SK-N-MC (cell line): ENCODE data around the gene KIDINS220.
A peak's percentile ranks its signal among the peaks of the same experiment; 100 is the strongest.

Experiments used
- DNase-seq: peaks from one replicate; pipeline ENCODE4 v3.0.0-alpha.2; 2011; ENCODE audit warnings: low read depth, low spot score
- H3K27ac ChIP-seq: fragments of 200-600 bp; sonication (generic); 2 replicates; pipeline ENCODE4 v1.5.1; 2016; ENCODE audit warnings: mixed run types
- H3K36me3 ChIP-seq: fragments of 200-600 bp; sonication (generic); 2 replicates; pipeline ENCODE4 v1.6.1; 2017; ENCODE audit warnings: antibody characterized with exemption, low read length, mixed read lengths; ENCODE audit not compliant: insufficient read depth
- H3K4me3 ChIP-seq: fragments of 200-600 bp; sonication (generic); 2 replicates; pipeline ENCODE4 v1.5.1; 2016
- H3K9ac ChIP-seq: fragments of 200-600 bp; sonication (generic); 2 replicates; pipeline ENCODE4 v1.8.0; 2017; ENCODE audit warnings: mixed run types, mixed read lengths; ENCODE audit not compliant: insufficient read length
- H3K9me3 ChIP-seq: fragments of 200-600 bp; sonication (generic); 2 replicates; pipeline ENCODE4 v1.6.1; 2017; ENCODE audit warnings: low read depth, mild to moderate bottlenecking, antibody characterized with exemption, low read length, moderate library complexity, mixed read lengths
- EZH2 ChIP-seq: fragments of 200-600 bp; sonication (generic); IDR thresholded peaks from one replicate; pipeline ENCODE4 v1.6.1; 2017; ENCODE audit warnings: antibody characterized with exemption
- FOXP2 ChIP-seq: optimal IDR thresholded peaks from 2 replicates; pipeline ENCODE3; 2011; ENCODE audit warnings: mild to moderate bottlenecking, moderate library complexity; ENCODE audit not compliant: insufficient read depth; ENCODE audit errors: extremely low read length, control extremely low read depth
- POLR2AphosphoS5 ChIP-seq: IDR thresholded peaks from 2 replicates; pipeline ENCODE4 v1.6.1; 2012; ENCODE audit warnings: mild to moderate bottlenecking, low read depth, low read length, borderline replicate concordance

KIDINS220 gene

GRCh38 chr2:8805278-8806210 is 31.9 kb downstream of the KIDINS220 start:
- no peak overlapping the region for H3K9ac ChIP-seq
- no peaks in the 10 kb centered on the region for H3K9me3 ChIP-seq
- peak overlapping the region; percentile 86 for H3K27ac ChIP-seq
- peak overlapping the region; percentile 13 for H3K4me3 ChIP-seq
- DNase-seq: no peak
- H3K36me3 ChIP-seq: peaks cover 59% of the 10 kb centered on the region
- TF ChIP-seq POLR2AphosphoS5 (no peak), EZH2 (no peak), FOXP2 (no peak)

GRCh38 chr2:8803658-8804379 is 33.6 kb downstream of the KIDINS220 start:
- Histone ChIP-seq H3K9me3 (no peaks in the 10 kb centered on the region), H3K4me3 (no peak overlapping the region), H3K27ac (peak overlapping the region; percentile 49; the same call in 1 of the 2 replicates), H3K36me3 (peaks cover 50% of the 10 kb centered on the region), H3K9ac (no peak overlapping the region)
- no peak for DNase-seq
- TF ChIP-seq EZH2 (no peak), POLR2AphosphoS5 (no peak), FOXP2 (no peak)

DNA sequence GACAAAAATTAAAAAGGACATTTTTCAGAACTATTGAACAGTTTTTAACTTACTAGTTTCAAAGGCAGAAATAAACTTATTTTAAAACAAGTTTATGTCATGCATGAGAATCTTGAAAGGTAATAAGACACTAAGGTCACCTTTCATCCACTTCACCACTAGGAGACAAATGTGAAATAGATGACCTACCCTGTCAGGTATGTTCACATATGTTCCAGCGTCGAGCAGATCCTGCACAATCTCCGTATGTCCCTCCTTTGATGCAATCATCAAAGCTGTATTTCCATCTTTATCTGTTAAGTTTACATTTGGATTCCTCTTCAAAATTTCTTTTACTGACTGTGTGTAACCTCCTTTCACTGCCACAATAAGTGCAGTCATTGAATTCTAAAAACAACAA is 34.7 kb downstream of the KIDINS220 start:
- peaks cover 50% of the 10 kb centered on the region for H3K36me3 ChIP-seq
- H3K4me3 ChIP-seq: no peak overlapping the region
- TF ChIP-seq FOXP2: no peak
- no peak for TF ChIP-seq EZH2
- TF ChIP-seq POLR2AphosphoS5: no peak
- H3K9ac ChIP-seq: no peak overlapping the region
- no peak for DNase-seq
- H3K27ac ChIP-seq: no peak overlapping the region
- no peaks in the 10 kb centered on the region for H3K9me3 ChIP-seq

- peaks cover 56% of the 10 kb centered on the region for H3K36me3 ChIP-seq
- TF ChIP-seq EZH2 (no peak), POLR2AphosphoS5 (no peak), FOXP2 (no peak)
Observed at GRCh38 chr2:8800821-8801220, 36.6 kb downstream of the KIDINS220 start.

GRCh38 chr2:8800218-8800617 is 37.2 kb downstream of the KIDINS220 start:
- no peak overlapping the region for H3K4me3 ChIP-seq
- TF ChIP-seq POLR2AphosphoS5: no peak
- TF ChIP-seq EZH2: no peak
- TF ChIP-seq FOXP2: no peak
- no peaks in the 10 kb centered on the region for H3K9me3 ChIP-seq
- DNase-seq: no peak
- H3K9ac ChIP-seq: no peak overlapping the region
- H3K36me3 ChIP-seq: peaks cover 56% of the 10 kb centered on the region
- H3K27ac ChIP-seq: no peak overlapping the region

More at GRCh38 chr2:8800821-8801220, 36.6 kb downstream of the KIDINS220 start:
- DNase-seq: no peak
- Histone ChIP-seq H3K9ac (no peak overlapping the region), H3K27ac (no peak overlapping the region), H3K4me3 (no peak overlapping the region), H3K9me3 (no peaks in the 10 kb centered on the region)

GRCh38 chr2:8799004-8799403 is 38.4 kb downstream of the KIDINS220 start:
- Histone ChIP-seq H3K36me3 (peaks cover 62% of the 10 kb centered on the region), H3K27ac (no peak overlapping the region), H3K9me3 (no peaks in the 10 kb centered on the region), H3K4me3 (no peak overlapping the region), H3K9ac (no peak overlapping the region)
- TF ChIP-seq POLR2AphosphoS5 (no peak), FOXP2 (no peak), EZH2 (no peak)
- DNase-seq: no peak

DNA sequence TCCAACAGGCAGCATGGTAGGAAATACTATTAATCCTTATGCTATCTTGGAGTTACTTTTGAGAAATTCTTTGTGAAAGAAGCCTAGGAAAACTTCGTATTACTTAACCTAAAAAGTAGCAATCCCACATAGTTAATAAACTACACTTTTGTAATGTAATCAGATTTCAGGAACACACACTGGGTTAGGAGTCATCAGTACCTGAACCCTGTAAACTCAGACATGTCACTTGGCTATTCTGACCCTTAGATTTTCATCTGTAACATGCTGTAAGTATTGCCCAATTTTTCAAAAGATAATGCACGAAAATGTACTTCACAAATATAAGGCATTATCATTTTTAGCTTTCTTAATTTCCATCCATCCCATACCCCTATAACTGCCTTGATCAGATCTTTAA is 39.0 kb downstream of the KIDINS220 start:
- TF ChIP-seq EZH2 (no peak), POLR2AphosphoS5 (no peak)
- H3K4me3 ChIP-seq: no peak overlapping the region
- H3K27ac ChIP-seq: no peak overlapping the region
- peaks cover 62% of the 10 kb centered on the region for H3K36me3 ChIP-seq
- H3K9ac ChIP-seq: no peak overlapping the region
- DNase-seq: no peak
- H3K9me3 ChIP-seq: no peaks in the 10 kb centered on the region

- Histone ChIP-seq H3K4me3 (no peak overlapping the region), H3K36me3 (peaks cover 59% of the 10 kb centered on the region), H3K9ac (no peak overlapping the region), H3K9me3 (no peaks in the 10 kb centered on the region), H3K27ac (no peak overlapping the region)
- no peak for TF ChIP-seq EZH2
- TF ChIP-seq POLR2AphosphoS5: no peak
- TF ChIP-seq FOXP2: no peak
- no peak for DNase-seq
Observed at GRCh38 chr2:8797682-8798081, 39.7 kb downstream of the KIDINS220 start.

- Histone ChIP-seq H3K36me3 (peaks cover 55% of the 10 kb centered on the region), H3K4me3 (no peak overlapping the region), H3K9me3 (no peaks in the 10 kb centered on the region), H3K27ac (no peak overlapping the region), H3K9ac (no peak overlapping the region)
- DNase-seq: no peak
- TF ChIP-seq FOXP2 (no peak), EZH2 (no peak), POLR2AphosphoS5 (no peak)
Observed at GRCh38 chr2:8796878-8797550, 40.4 kb downstream of the KIDINS220 start.
